ENCODE data around the gene IMPA2. TPM values are rescaled to one million over a fixed set of nuclear protein-coding genes. Genes with fewer than 3 reads are reported as not detected.

IMPA2 gene
- total RNA-seq, 1 experiment from 2014 or later = 12.8 TPM

- Mint-ChIP-seq H3K9me3 (ENCODE audit: unreplicated experiment) (peaks cover 7% of the 10 kb centered on the region), H3K36me3 (ENCODE audit: insufficient read depth, unreplicated experiment) (peaks cover 14% of the 10 kb centered on the region), H3K4me3 (ENCODE audit: unreplicated experiment) (no peak overlapping the region), H3K27me3 (ENCODE audit: insufficient read depth, unreplicated experiment) (no peaks in the 10 kb centered on the region), H3K4me1 (ENCODE audit: insufficient read depth, unreplicated experiment) (peaks cover 46% of the 10 kb centered on the region), H3K27ac (ENCODE audit: low read depth, unreplicated experiment) (no peak overlapping the region)
- TF ChIP-seq CTCF (IDR thresholded peaks at IDR 0.05; ENCODE audit: unreplicated experiment) = no peak
- no TSS peak for BruUV-seq (replicated peaks)
- CTCF ChIA-PET = interaction anchor here (1.1 to 20.4 kb wide), 3 partner anchors 13 to 88 kb away, joined by 3 to 458 read pairs (median 11); no protein-coding TSS in a partner anchor
- no peak for DNase-seq (ENCODE audit: unreplicated experiment)
- POLR2A ChIA-PET = interaction anchor here (2.6 kb wide), 1 partner anchor 30 kb away, joined by 14 read pairs; the partner anchor contains the start of gene IMPA2
- intact Hi-C loops (cut with micrococcal nuclease) = no loop called here
Measured at GRCh38 chr18:11950824-11951223, 30.5 kb upstream of the IMPA2 start.

GRCh38 chr18:11951390-11951851, 29.9 kb upstream of the IMPA2 start:
- Mint-ChIP-seq H3K9me3 (ENCODE audit: unreplicated experiment) (peaks cover 7% of the 10 kb centered on the region), H3K27me3 (ENCODE audit: insufficient read depth, unreplicated experiment) (no peaks in the 10 kb centered on the region), H3K27ac (ENCODE audit: low read depth, unreplicated experiment) (peak overlapping the region; percentile 27), H3K4me3 (ENCODE audit: unreplicated experiment) (no peak overlapping the region), H3K4me1 (ENCODE audit: insufficient read depth, unreplicated experiment) (peaks cover 40% of the 10 kb centered on the region), H3K36me3 (ENCODE audit: insufficient read depth, unreplicated experiment) (peaks cover 16% of the 10 kb centered on the region)
- POLR2A ChIA-PET = interaction anchor here (0.6 to 2.6 kb wide), 3 partner anchors 30 to 99 kb away, joined by 3 to 14 read pairs (median 3); partner anchors contain the start of gene IMPA2
- TF ChIP-seq CTCF (IDR thresholded peaks at IDR 0.05; ENCODE audit: unreplicated experiment) = no peak
- no TSS peak for BruUV-seq (replicated peaks)
- DNase-seq (ENCODE audit: unreplicated experiment) = no peak
- CTCF ChIA-PET = interaction anchor here (0.6 to 20.4 kb wide), 3 partner anchors 13 to 295 kb away, joined by 3 to 458 read pairs (median 4); no protein-coding TSS in a partner anchor
- intact Hi-C loops (cut with micrococcal nuclease) = no loop called here

- intact Hi-C loops (cut with micrococcal nuclease) = no loop called here
- Mint-ChIP-seq H3K9me3 (ENCODE audit: unreplicated experiment) (peaks cover 16% of the 10 kb centered on the region), H3K27me3 (ENCODE audit: insufficient read depth, unreplicated experiment) (no peaks in the 10 kb centered on the region), H3K4me1 (ENCODE audit: insufficient read depth, unreplicated experiment) (peaks cover 32% of the 10 kb centered on the region), H3K4me3 (ENCODE audit: unreplicated experiment) (no peak overlapping the region), H3K27ac (ENCODE audit: low read depth, unreplicated experiment) (no peak overlapping the region), H3K36me3 (ENCODE audit: insufficient read depth, unreplicated experiment) (peaks cover 16% of the 10 kb centered on the region)
- TF ChIP-seq CTCF (IDR thresholded peaks at IDR 0.05; ENCODE audit: unreplicated experiment) = no peak
- CTCF ChIA-PET = interaction anchor here (0.9 to 20.4 kb wide), 2 partner anchors 15 to 41 kb away, joined by 5 to 458 read pairs; no protein-coding TSS in a partner anchor
- no peak for DNase-seq (ENCODE audit: unreplicated experiment)
- POLR2A ChIA-PET = interaction anchor here (0.8 to 3.6 kb wide), 4 partner anchors 24 to 94 kb away, joined by 3 to 70 read pairs (median 4); partner anchors contain the start of gene IMPA2
- no TSS peak for BruUV-seq (replicated peaks)
Measured at GRCh38 chr18:11953113-11953512, 28.2 kb upstream of the IMPA2 start.

- ChIA-PET CTCF (interaction anchor here (1.0 to 20.4 kb wide), 5 partner anchors 9 to 301 kb away, joined by 3 to 458 read pairs (median 4); no protein-coding TSS in a partner anchor), POLR2A (interaction anchor here (0.8 to 3.6 kb wide), 10 partner anchors 9 to 105 kb away, joined by 3 to 70 read pairs (median 8); partner anchors contain the start of gene IMPA2)
- Mint-ChIP-seq H3K4me3 (ENCODE audit: unreplicated experiment) (peak overlapping the region; percentile 11), H3K36me3 (ENCODE audit: insufficient read depth, unreplicated experiment) (peaks cover 18% of the 10 kb centered on the region), H3K27ac (ENCODE audit: low read depth, unreplicated experiment) (peak overlapping the region; percentile 90), H3K27me3 (ENCODE audit: insufficient read depth, unreplicated experiment) (no peaks in the 10 kb centered on the region), H3K4me1 (ENCODE audit: insufficient read depth, unreplicated experiment) (peaks cover 23% of the 10 kb centered on the region), H3K9me3 (ENCODE audit: unreplicated experiment) (peaks cover 16% of the 10 kb centered on the region)
- intact Hi-C loops (cut with micrococcal nuclease) = no loop called here
- BruUV-seq (replicated peaks) = no TSS peak
- DNase-seq (ENCODE audit: unreplicated experiment) = peak; percentile 92
- TF ChIP-seq CTCF (IDR thresholded peaks at IDR 0.05; ENCODE audit: unreplicated experiment) = no peak
Measured at GRCh38 chr18:11955239-11956029, 25.9 kb upstream of the IMPA2 start.
